ENCODE data around the gene GSKIP.
A peak's percentile ranks its signal among the peaks of the same experiment; 100 is the strongest.
"Not testable (repeated sequence)": the region's sequence is repeated elsewhere in the genome, so short reads cannot be mapped to it uniquely, and the experiment has no call there.

GSKIP gene, protein sequence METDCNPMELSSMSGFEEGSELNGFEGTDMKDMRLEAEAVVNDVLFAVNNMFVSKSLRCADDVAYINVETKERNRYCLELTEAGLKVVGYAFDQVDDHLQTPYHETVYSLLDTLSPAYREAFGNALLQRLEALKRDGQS

DNA sequence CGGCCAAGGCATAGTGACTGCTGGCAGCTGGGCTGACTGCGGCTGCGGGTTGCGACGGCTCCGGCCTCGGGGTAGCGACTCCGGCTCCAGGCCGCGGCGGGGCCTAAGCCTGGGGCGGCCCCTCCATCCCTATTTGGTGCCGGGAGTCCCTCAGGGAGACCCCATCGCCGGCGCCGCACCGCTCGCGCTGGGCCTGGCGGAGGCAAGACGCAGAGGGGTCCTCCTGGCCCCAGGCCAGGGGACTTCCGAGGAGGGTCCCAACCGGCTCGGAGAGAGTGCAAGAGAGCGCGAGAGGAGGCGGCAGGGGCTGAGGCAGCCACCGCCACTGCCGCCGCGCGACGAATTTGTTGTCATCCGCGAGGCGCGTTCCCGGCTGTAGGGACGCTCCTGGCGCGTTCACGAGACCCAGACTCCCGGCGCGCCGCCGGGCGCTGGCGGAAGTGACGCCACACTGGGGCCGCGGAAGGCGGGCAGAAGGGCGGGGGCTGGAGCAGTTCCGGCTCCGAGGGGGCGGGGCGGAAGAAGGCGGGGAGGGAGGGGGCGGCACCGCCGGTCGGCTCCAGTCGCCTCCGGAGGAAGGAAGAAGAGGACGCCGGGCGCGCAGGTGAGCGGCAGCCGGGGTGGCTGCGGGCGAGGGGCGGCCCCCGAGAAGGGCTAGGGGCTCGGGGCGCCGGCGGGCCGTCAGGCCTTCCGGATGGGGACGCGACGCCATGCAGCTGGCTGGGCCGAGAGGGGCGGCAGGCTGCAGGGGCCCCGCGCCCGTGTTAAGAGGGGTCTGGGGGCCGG lies at the start of gene GSKIP, which contains the start of gene ATG2B:
Gene GSKIP (plus strand): TSS at position 562 of the 786 bp plus-strand sequence. CDS start 18,722 bp downstream, outside the sequence.
Gene ATG2B (minus strand): TSS at position 377 of the 786 bp plus-strand sequence. CDS start 365 bp downstream, at position 12.
- DNase-seq (ENCODE audit: low spot score) = peak; percentile 97

DNA sequence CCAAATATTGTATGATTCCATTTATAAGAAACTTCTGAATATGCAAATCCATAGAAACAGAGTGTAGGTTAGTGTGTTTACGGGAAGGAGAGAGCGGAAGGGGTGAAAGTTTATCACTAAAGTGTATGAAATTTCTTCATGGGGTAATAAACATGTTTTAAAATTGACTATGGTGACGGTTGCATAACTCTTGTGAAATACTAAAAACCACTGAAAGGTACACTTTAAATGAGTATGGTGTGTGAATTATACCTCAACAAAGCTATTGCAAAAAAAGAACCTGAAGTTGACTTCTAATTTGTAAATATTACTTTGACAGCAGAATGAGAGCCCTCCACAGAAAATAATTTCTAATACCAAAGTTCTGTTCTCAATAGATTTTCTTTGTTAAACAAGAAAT lies 47.2 kb upstream of the GSKIP start:
- DNase-seq (ENCODE audit: low spot score) = no peak

DNA sequence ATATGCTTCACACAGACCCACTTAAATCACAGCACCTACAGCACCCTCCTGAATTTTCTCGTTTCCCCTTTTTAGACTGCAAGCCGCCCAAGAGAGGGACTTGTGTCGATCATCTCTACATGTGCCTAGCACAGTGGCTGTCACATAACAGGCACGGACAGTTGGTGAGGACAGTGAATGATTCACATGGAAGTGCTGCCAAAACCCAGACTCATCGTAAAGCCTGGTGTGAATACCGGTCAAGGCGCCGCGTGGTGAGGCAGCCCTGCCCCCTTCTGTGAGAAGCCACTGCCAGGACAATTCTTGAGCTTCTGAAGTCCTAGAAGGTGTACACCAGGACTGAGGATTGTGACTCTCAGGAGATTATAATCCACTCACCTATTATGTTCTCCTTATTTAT lies 44.5 kb upstream of the GSKIP start:
- DNase-seq (ENCODE audit: low spot score) = no peak

DNA sequence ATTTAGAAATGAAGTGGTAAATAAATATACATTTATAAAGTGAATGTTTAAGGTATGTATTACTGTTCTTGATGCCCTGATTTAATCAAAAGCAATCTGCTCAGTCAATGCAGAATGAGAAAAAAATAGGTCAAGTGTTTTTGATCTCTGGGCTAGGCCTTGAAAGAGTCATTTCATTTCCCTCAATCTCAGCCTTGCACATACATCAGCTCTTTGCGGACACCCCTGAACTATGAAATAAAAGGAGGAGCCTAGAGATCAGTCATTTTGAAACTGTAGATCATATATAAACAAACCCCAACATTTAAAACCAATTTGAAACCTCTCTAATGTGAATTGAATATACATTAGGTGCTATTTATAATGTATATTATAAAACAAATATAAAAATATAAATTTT lies 42.7 kb upstream of the GSKIP start:
- no peak for DNase-seq (ENCODE audit: low spot score)

DNA sequence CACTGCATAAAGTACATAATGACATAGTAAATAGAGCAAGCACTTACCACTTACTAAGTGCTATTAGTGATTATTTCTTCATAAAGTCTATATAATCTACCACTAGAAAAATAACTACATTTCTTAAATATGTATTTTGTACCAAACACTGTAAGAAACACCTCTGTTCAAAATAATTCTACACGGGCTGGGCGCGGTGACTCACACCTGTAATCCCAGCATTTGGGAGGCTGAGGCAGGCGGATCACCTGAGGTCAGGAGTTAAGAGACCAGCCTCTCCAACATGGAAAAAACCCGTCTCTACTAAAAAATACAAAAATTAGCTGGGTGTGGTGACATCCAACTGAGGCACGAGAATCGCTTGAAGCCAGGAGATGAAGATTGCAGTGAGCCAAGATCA lies 39.1 kb upstream of the GSKIP start:
- DNase-seq (ENCODE audit: low spot score) = no peak

DNA sequence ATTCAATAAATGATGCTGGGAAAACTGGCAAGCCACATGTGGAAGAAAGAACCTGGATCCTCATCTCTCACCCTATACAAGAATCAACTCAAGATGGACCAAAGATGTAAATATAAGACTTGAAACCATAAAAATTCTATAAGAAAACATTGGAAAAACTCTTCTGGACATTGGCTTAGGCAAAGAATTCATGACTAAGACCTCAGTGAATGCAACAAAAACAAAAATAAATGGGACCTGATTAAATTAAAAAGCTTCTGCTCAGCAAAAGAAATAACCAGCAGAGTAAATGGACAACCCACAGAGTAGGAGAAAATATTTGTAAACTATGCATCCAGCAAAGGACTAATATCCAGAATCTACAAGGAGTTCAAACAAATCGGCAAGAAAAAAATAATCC lies 24.8 kb upstream of the GSKIP start:
- no peak for DNase-seq (ENCODE audit: low spot score)

DNA sequence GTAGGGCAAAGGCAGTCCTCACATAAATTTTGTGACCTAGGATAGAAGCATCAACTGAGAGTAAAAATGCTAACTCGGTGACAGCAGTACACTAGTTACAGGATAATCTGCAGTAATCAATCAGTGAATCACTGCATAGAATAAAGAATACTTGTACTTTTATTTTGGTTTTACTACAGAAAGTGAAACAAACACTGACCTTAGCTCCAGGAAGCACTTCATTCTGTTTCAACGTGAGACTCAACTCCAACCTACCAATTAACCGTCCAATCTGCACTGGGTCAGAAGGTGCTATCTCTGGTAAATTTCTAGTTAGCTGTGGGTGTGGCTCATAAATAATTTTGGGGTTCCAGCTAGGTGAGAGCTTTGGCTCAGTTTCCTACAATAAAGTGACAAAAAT lies 22.0 kb upstream of the GSKIP start:
- DNase-seq (ENCODE audit: low spot score) = no peak

DNA sequence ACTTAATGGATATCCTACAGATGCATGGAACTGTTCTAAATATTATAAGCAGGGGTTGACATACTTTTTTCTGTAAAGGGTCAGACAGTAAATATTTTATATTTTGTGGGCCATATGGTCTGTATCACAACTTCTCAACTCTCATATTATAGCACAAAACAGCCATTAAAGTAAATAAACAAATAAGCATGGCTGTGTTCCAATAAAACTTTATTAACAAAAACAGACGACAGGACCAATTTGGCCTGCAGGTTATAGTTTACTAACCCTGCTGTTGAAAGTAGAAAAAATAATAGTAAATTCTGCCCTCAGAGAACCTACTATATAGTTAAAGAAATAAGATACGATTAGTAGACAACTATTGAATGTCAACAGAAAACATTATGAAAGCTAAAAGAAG lies 17.7 kb upstream of the GSKIP start:
- no peak for DNase-seq (ENCODE audit: low spot score)

DNA sequence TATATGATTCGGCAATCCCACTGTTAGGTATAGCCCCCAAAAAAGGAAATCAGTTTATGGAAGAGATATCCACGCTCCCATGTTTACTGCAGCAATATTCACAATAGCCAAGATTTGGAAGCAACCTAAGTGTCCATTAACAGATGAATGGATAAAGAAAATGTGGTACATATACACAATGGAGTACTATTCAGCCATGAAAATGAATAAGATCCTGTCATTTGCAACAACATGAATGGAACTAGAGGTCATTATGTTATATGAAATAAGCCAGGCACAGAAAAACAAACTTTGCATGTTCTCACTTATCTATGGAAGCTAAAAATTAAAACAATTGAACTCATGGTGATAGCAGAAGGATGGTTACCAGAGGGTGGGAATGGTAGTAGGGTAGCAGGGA lies 15.4 kb upstream of the GSKIP start:
- not testable (repeated sequence) for DNase-seq (ENCODE audit: low spot score)

DNA sequence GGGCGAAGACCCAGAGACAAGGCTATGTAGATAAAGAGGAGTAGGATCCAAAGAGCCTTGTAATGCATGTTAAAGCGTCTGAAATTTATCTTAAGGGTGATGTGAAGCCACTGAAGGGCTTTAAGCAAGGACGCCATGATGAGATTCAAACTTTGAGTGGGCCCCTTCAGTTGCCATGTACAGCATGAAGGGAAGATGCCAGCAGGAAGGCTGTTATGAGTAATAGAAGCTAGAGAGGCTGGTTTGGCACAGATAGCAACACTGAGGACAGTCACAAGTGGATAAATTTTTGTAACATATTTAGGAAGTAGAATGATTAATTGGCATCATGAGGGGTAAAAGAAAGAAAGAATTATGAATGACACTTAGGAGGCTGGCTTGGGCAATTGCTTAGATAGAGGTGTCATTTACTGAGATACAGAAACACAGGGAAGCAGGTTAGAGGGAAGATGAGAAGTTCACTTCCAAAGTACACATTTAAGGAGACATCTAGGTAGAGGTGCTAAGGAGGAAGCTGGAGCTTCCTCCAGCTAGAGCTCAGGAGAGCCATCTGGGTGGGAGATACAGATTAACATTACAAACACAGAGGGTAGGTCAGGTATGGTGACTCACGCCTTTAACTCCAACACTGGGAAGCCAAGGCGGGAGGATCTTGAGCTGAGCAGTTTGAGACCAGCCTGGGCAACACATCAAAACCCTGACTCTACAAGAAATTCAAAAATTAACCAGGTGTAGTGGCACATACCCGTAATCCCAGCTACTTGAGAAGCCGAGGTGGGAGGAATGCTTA lies 13.8 kb upstream of the GSKIP start:
- no peak for DNase-seq (ENCODE audit: low spot score)

DNA sequence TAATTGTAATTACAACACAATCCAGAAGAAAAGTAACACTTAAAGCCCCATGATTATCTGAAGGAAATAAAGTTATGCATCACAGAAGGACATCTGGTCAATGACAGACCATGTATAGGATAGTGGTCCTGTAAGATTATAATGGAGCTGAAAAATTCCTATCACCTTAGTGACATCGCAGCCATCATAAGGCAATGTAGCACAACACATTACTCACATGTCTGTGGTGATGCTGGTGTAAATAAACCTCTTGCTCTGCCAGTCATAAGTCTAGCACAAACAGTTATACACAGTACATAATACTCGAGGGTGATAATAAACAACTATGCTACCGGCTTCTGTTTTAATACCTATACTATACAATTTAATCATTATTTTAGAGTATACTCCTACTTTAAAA lies 11.3 kb upstream of the GSKIP start:
- DNase-seq (ENCODE audit: low spot score) = no peak

DNA sequence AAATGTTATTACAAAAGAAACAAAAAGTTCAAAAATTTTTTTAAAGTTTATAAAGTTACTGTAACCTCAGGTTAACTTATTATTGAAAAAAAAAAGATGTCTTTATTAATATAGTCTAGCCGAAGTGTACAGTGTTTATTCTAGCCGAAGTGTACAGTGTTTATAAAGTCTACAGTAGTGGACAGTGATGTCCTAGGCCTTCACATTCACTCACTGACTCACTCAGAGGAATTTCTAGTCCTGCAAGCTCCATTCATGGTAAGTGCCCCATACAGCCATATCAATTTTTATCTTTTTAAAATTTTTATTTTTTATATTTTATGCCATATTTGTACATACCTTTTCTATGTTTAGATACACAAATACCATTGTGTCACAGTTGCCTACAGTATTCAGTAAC lies 10.6 kb upstream of the GSKIP start:
- DNase-seq (ENCODE audit: low spot score) = no peak

DNA sequence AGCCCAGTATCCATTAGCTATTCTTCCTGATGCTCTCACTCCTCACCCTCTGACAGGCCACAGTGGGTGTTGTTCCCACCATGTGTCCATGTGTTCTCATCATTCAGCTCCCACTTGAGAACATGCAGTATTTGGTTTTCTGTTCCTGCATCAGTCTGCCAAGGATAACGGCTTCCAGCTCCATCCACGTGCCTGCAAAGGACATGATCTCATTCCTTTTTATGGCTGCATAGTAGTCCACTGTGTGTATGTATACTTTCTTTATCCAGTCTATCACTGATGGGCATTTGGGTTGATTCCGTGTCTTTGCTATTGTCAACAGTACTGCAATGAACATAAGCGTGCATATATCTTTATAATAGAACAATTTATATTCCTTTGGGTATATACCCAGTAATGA lies 9.1 kb upstream of the GSKIP start:
- DNase-seq (ENCODE audit: low spot score) = no peak

DNA sequence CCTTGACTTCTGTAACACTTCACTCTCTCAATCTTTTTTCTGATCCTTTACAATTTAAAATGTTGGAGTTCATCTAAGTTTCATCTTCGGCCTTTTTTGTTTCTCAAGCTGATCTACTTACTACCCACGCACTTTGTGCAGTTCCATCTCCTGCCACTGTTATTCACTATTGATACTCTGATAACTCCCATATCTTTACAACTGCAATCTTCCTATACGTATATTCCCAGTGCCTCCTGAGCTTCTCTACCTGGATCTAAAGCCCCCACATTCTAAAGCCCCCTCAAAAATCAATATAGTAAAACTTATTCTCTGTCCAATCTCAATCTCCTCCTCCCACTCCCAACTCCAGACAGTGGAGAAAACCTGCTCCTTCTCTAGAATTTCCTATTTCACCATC lies 6.1 kb upstream of the GSKIP start:
- DNase-seq (ENCODE audit: low spot score) = no peak

DNA sequence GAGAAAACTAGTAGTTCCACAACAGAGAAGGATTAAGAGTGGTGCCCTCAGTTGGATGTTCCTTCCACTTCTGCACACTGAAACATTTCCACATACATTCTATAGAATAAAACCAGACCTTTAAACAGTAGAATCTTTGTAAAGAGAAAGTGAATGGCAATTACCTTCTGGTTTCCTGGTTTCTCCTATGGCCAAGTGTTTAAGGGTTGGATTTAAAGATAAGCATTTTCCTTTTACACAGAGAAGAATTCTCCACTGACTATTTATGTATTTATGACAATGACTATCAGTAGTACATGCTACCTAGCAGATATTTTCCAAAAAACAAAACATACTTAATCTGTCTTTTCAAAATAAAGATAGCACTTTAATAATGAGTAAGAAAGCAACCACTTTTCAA lies 3.4 kb upstream of the GSKIP start:
- DNase-seq (ENCODE audit: low spot score) = no peak

DNA sequence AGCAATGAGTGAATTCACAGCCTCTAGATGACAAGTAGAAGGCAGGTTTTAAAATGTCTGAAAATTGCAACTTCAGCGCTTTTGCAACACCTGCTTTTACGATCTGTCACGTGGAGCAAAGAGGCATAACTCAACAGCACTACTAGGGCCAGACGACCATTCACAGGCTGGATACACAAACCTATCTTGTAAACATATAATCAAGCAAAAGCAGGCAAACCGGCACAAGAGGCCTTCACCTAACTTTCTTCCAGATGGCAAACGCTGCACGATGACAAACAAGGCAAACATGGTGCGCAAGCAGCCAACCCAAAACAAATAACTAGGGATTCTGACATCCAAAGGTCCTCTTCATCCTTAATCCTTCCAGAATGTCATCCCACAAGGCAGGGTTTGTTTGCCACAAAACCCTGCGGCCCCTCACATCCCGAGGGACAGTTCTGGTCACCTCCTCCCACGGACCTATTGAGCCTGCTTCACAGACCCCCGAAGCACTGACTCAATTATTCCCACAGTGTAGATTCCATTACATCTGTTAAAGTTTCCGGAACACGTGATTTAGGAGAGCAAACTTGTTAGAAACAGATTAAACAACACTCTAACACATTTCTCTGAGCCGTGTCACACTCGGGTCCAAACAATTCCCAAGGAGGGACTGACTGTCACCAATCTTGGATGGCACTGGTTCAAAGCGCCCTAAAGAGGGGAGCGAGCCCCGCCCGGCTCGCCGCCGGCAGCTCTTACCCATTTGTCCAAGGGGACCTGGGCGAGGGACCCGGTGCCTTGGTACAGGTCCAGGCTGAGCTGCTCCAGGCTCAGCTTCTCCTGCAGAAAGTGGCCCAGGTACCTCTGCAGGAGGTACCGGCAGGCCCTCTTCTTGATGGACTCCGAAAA lies 1.0 kb upstream of the GSKIP start:
- peak; percentile 72 for DNase-seq (ENCODE audit: low spot score)

DNA sequence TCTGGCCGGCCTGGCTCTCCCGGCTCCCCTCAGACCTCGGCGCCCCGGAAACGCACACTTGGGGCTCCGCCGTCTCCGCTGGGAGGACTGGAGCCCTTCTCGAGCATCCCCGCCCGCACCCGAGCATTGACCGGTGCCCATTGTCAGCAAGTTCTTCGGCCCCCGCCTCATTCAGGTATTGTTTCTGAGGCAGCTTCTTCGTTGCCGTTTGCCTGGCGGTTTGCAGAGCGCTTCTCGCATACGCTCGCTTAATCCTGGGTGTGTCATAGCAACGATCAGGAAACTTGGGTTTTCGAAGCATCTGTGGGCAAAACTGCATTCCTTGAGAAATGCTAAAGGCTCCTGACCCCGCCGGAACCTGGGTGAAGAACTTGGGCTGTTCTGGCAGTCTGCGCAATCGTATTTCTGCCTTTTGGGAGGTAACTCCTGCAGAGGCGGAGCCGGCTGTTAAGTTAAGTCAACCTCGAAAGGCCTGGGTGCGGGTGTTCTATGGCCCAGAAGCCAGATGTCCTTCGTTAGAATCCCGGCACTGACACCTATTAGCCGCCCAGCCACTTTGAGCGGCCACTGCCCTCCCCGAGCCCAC lies 518 bp downstream of the GSKIP start:
- DNase-seq (ENCODE audit: low spot score) = peak; percentile 30

DNA sequence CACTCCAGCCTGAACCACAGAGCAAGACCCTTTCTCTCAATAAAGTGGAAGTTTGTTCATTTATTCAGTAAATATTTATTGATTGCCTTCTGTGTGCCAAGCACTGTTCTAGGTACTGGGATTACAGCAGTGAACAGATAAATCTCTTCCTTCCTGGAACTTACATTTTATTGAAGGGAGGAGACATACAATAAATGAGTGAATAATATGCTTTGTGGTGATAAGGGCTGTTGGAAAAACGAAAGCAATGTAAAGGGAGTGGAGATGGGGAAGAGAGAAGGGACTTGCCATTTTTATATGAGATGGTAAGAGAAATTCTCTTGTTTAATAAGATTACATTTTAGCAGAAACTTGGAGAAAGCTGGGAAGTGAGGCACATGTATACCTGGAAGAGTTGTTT lies 1.6 kb downstream of the GSKIP start:
- no peak for DNase-seq (ENCODE audit: low spot score)

DNA sequence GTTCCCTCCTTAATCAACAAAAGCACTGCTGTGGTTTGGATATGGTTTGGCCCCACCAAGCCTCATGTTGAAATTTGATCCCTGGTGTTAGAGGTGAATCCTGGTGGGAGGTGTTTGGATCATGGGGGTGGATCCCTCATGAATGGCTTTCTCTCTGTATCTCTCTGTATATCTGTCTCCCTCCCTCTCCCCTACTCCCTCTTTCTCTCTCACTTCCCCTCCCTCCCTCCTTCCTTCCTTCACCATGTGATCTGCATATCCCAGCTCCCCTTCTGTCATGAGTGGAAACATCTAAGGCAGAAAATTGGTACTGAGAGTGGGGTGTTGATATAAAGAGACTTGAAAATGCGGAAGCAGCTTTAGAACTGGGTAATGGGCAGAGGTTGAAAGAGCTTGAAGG lies 5.2 kb downstream of the GSKIP start:
- DNase-seq (ENCODE audit: low spot score) = no peak

DNA sequence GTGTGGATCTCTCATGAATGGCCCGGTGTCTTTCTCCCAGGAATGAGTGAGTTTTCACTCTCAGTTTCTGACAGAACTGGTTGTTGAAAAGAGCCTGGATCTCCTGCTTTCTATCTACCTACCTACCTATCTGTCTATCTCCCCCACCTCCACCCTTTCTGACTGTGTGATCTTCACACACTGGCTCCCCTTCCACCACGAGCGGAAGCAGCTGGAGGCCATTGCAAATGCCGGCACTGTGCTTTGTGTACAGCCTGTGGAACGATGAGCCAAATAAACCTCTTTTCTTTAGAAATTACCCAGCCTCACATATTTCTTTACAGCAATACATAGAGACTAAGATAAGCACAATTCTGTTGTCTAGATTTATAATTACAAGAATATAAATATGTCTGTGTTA lies 7.2 kb downstream of the GSKIP start:
- DNase-seq (ENCODE audit: low spot score) = no peak

DNA sequence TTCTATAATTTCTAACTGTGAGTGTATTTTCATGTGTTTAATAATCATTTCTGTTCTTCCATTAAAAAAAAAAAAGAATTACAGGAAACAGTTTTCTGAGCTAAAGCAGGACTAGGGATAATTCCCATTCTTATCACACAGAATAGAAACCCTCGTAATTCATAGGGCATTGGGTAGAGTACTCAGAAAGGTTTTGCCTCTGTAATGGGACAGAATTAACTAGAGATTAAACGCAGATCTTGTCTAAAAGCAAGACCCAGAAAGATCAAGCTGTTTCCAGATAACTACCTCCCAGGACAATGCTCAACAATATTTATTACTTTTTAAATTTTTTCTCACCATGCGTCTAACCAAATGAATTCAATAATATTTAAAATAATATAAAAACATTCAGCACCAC lies 10.2 kb downstream of the GSKIP start:
- no peak for DNase-seq (ENCODE audit: low spot score)

DNA sequence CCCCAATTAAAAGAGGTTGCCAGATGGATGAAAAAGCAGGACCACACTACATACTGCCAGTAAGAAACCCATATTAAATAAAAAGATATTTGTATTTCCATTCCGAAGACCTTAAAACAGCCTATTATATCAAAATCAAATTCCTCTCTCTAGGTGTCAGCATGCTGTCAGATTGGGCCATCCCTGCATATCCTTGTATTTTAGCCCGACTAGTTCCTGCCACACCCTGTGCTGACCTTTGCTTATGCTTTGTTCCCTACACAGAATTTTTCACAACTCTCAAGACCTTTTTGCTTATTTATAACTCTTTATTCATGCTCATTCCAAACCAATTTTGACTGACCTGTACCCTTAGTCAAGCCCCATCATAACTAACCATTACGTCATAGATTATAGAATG lies 12.8 kb downstream of the GSKIP start:
- no peak for DNase-seq (ENCODE audit: low spot score)

Measured in CD4-positive, alpha-beta T cell treated with Interleukin-15 for 4 hours (primary cell).